GM15510 (cell line): ENCODE measurements around the gene CERCAM.

Experiments
- POLR2A ChIP-seq: IDR thresholded peaks from 3 replicates; pipeline ENCODE4 v1.6.1; 2011; ENCODE audit warnings: borderline replicate concordance; ENCODE audit not compliant: insufficient read length; ENCODE audit errors: extremely low read depth

The CERCAM gene

DNA sequence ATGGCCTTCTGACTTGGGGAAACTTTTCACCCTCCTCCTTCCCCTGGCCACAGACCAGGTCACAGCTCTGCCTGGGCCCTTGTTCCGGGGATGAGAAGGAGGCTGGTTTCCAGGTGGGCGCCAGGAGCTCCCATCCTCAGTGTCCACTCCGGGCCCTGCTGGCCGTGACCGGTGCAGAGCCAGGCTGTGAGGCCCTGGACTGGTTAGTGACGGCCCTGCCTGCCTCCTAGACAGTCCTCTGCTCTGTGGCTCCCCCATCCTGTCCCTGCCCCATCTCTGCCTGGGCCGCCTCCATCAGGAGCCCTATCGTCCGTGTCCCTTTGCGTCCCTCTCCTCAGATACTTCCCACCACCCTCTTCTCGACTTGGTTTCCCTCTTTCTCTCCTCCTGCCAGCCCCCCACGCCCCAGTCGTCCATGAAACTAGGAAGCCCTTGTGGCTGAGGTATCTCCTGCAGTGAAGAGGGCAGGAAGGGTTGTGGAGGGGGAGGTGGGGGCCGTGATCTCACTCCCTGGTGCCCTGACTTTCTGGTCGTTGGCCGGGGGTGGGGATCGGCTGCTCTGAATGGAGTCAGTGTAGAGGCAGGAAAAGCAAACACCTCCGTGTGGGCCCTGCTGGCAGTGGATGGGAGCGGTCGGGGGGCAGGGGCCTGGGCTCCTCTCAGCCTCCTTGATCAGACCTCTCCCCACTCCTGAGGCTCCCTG is 15.4 kb upstream of the CERCAM start:
- no peak for TF ChIP-seq POLR2A

DNA sequence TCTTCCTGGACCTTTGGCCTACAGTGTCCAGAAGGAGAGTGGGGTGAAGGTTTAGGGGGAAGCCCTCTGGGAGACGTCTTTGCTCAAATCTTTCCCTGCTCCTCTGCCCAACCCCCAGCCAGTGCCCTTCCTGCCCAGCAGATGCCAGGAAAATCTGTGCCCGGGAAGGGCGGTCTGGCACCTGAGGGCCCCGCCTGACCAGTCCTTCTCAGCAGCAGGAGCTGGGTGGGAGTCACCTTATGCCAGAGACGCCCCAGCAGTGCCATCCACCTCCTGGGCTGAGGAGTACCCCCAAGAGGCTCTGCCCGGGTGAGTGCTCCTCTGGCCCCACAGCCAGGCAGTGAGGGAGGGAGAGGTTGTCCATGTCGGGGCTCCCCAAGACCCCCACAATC is 14.9 kb upstream of the CERCAM start:
- no peak for TF ChIP-seq POLR2A

DNA sequence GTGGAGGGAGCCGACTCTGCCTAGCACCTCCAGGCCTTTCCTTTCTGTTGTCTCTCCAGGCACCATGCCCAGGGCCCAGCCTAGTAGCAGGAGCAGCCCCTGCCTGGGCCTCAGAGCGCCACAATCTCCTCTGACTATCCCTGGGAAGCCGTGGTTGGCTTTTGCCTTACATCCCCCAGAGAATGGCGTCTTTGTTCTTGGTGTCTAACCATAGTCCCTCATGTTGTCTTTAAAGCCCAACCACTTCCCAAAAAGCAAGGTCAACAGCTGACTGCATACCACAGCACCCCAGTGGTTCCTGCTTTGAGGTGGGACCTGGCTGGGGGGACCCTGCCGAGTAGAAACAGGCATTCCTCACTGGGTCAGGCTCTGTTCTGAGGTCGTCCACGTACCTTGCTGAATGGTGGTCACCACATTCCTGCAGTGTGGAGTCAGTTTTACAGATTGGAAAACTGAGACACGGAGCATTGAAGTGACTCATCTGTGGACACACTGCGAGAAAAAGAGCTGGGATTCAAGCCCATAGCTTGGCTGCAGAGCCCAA is 13.7 kb upstream of the CERCAM start:
- no peak for TF ChIP-seq POLR2A

DNA sequence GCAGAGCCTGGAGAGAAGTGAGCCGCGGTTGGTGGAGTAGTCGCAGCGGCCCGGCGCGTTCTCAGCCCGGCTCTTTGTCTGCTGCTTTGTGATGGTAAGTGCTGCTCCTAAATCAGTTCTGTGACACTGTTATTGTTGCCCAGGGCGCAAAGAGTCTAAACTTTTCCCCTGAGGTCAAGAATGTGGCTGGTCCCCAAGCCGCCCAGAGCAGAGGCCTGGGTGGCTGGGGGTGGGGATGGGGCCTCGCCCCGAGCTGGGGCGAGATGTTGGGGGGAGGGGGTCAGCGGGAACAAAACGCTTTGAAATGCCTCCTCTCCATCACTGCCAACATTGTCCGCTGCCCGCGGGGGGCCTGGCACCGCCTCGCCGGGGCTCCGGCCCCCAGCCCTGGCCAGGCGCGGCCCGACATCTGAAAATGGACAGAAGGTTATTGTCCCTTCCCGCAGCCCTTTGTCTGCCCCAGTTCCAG is 11.7 kb upstream of the CERCAM start:
- no peak for TF ChIP-seq POLR2A

DNA sequence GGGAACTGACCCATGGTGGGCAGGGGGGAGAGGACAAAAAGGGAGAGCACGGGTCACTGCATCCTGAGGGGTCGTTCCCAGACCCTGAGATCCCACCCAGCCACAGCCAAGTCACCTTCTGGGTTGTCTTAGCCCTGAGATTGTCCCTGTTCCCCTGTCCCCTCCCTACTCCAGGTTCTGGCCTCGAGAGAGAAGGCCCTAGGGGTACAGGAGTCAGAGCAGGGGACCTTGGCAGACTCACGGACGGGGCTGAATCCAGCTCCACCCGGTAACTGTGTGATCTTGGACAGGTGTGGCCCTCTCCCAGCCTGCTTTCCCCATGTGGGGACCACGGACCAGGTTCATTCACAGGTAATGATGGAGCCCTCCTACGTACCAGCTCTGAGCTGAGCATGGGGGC is 11.2 kb upstream of the CERCAM start:
- TF ChIP-seq POLR2A, result no peak

DNA sequence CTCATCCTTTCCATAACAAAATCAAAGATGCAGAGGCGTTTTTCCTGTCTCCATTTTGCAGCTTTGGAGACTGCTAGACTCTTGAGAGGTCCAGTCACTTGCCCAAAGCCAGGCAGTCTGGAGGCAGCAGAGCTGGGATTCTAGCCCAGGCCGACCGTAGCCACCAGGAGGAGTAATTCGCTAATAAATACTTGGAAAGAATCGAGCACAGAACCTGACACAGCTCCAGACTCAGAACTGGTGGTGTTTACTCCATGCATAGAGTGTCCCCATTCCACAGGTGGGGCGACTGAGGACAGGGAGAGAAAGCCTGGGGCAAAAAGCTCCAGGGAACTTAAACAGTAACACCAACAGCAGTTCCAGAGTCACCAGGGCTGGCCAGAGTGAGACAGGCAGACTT is 10.7 kb upstream of the CERCAM start:
- no peak for TF ChIP-seq POLR2A

DNA sequence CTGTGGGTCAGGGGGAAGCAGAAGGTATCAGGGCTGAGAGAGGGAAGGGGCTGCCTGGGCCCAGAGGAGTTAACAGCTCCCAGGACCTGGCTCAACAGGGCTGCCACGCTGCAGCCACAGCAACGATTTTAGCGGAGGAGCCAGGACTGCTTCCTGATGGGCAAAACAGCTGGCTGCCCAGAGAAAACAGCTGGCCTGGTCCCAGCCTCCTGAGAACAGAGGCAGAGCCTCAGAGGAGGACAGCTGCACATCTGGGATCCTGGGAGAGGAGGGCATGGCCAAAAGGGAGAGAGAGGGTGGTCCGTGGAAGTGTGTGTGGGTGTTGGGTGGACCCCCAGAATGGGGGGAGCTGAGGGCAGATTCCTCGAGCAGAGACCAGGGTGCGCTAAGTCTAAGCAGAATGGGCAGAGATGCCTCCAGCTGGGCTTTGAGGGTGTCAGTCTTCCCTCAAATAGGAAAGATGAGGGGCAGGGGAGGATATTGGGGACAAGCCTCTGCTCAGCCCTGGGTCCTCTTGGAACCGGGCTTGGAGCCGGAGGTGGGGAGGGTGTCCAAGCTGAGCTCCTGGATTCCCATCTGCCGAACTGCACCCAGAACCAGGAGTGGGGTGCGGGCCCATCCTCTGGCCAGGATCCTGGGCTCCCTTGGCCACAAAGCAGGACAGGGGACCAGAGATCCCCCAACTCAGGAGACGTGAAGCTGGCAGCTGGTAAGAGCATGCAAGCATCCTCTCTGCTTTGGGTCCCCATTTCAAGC is 9.1 kb upstream of the CERCAM start:
- no peak for TF ChIP-seq POLR2A

DNA sequence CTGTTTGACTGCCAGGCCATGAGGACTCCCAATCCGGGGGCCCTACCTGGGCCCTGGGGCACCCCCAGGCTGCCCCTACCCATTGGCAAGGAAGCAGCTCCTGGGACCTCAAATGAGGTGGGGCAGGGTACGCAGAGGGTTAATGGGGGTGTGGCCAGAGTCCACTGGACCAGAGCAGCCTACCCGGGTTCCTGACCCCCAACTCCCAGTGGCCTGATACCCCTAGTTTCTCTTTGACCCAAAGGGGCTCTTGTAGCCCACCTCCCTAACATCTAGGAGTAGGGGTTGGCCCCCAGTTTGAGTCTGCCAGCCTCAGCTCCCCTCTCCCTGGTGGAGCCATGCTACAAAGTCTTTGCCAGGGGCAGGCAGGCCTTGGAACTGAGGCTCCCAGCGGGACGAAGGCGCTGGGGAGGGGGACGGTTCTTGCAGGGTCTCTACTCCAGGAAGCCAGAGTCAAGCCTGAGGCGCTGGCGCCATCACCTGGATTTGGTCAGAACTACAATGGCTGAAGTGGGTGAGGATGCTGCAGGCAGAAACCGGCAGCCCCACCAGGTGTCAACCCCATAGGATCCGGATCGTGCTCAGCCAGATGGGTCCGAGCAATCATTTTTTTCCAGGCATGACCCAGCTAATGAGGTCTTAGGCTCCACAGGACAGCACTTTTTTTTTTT is 8.4 kb upstream of the CERCAM start:
- TF ChIP-seq POLR2A, result no peak

DNA sequence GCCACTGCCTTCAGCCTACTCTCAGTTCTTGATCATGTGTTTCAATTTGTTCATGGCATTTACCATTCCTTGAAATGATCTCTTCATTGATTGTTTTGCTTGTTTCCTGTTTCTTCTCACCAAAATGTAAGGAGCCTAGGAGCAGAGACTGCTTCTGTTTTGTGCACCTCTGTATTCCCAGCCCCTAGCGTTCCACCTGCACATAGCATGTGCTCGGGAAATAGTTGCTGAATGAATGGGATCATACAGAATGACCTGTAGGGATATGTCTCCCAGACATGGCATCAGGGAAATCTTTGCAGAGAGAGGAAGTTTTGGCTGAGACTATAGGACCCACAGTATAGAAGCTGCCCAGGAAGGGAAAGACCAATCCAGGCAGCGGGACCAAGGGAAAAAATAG is 6.2 kb upstream of the CERCAM start:
- TF ChIP-seq POLR2A, result no peak

DNA sequence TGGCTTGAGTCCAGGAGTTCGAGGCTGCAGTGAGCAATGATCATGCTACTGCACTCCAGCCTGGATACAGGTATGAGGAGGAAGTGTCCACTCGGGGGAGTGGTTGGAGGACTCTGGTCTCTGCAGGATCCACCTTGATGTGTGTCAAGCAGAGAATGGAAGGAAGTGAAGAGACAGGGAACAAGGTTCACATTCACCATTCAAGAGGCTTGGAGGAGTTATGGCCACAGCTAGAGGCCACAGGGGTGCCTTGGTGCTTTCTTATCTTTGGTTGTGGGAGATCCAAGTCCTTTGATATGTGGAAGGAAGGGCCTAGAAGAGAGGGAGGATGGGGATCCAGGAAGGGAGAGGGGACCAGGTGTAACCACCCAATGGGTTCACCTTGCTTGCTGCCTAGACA is 5.4 kb upstream of the CERCAM start:
- no peak for TF ChIP-seq POLR2A

DNA sequence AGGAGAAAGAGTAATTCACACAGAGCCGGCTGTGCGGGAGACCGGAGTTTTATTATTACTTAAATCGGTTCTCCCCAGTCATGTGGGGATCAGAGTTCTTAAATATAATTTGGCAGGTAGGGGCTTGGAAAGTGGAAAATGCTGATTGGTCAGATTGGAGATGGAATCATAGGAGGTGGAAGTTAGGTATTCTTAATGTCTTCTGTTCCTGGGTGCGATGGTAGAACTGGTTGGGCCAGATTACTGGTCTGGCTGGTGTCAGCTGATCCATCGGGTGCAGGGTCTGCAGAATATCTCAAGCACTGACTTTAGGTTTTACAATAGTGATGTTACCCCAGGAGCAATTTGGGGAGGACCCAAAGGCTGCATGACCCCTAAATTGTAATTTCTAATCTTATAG is 4.6 kb upstream of the CERCAM start:
- no peak for TF ChIP-seq POLR2A

DNA sequence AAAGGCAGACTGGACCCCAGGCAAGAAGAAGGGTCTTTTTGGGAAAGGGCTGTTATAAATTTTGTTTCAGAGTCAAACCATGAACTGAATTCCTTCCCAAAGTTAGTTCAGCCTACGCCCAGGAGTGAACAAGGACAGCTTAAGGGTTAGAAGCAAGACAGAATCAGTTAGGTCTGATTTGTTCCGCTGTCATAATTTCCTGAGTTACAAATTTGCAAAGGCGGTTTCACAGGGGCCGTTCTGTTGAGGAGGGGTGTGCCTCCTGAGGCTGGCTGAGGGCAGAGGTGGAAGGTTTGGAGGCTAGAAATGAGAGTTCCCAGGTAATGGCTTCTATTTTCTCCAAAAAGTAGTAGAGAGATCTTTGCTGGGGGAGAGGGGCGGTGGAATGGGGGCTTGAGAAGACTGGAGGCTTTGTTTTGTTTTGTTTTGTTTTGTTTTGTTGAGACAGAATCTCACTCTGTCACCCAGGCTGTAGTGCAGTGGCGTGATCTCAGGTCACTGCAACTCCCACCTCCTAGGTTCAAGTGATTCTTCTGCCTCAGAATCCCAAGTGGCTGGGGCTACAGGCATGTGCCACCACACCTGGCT is 4.1 kb upstream of the CERCAM start:
- no peak for TF ChIP-seq POLR2A

DNA sequence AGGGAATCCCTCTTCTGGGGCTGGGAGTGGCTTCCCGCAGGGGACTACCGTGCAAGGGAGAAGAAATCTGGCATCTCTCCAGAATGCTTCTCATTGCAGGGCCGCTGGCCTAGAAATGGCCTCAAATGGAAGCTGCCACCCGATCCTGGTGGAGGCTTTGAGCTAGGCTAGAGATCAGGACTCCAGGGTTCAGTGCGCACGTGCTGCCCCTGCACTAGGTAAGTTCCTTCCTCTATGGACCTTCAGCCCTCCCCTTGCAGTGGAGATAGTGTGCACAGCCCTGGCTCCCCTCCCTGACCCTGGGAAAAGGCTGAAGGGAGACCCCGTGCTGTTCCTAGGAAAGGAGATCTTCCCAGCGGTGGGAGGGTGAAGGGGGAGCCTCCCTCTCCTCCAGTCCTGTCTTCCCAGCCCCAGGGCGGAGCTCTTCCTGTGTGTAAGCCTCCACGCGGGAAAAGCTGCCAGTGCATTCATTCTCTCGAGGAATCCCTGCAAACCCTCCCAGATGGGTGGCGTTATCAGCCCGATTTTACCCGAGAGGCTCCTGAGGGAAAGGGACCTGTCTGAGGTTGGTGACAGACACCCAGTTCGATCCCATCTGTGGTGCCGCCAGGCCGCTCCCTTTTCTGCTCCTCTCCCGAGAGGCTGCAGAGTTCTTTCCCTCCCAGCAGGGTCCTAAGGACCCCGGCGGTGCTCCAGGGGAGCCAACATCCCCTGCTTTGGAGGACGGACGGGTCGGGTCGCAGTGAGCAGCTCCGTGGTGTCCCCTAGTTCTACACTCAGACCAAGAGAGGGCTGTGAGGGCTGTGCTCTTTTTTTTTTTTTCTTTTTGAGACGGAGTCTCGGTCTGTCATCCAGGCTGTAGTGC is 1.4 kb upstream of the CERCAM start:
- no peak for TF ChIP-seq POLR2A

DNA sequence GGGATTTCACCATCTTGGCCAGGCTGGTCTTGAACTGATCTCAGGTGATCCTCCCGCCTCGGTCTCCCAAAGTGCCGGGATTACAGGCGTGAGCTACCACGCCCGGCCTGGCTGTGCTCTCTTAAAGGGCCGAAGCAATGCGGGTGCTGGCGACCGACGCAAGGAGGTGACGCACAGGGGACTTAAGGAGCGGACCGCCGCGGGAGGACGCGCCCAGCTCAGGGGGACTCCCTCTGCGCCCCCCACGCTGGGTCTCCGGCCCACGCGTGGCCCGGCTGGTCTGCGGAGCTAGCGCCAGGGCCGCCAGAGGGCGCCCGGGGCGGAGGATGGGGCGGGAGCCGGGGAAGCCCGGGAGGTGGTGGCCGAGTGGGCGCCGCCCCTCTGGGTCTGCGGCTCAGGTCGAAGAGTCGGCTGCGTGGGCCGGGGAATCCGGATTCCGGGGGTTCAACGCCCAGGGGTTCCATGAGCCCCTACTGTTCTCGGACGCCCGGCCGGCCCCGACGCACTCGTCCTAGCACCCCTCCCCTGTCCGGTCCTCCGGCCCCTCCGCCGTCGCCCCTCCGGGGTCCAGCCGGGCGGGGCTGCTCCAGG is 502 bp upstream of the CERCAM start:
- TF ChIP-seq POLR2A, result no peak
